CD4-positive, alpha-beta memory T cell (primary cell): Measurements from ENCODE around the gene TAF1. TPM values are rescaled to one million over a fixed set of nuclear protein-coding genes. Genes with fewer than 3 reads are reported as not detected.

Experiments
- polyA plus RNA-seq, 2 donors: library from polyadenylated mRNA; unstranded; fragments of 300-500 nt; fragmentation: Illumina TruSeq; gene quantifications; one replicate each; pipeline ENCODE4 v1.2.3, GENCODE V29; 2021
- total RNA-seq, 2 experiments: library from RNA; stranded (reverse); gene quantifications; one replicate each; pipeline ENCODE4 v1.2.3, GENCODE V29; 2021

TAF1 gene
- total and polyA plus RNA-seq, 4 experiments from 2014 or later: 2.5 to 81.8 (median 42.6) TPM

Other genes with a start within 250 kb of the TAF1 start
- 10 to 100 TPM; 84.4 to 89.9 TPM for gene MED12, start 247.8 kb upstream of the TAF1 start, total RNA-seq
- 10 to 100 TPM in 1 of 2 donors, 1 to 10 TPM in 1; 3.4 to 18.7 TPM for gene MED12, start 247.8 kb upstream of the TAF1 start, polyA plus RNA-seq
- 1 to 10 TPM; 2.2 to 2.3 TPM for gene NLGN3, start 221.5 kb upstream of the TAF1 start, total RNA-seq
- under 1 TPM; 0.21 to 0.25 TPM for gene NLGN3, start 221.5 kb upstream of the TAF1 start, polyA plus RNA-seq
- not detected for gene GJB1, start 143.1 kb upstream of the TAF1 start, total RNA-seq
- gene GJB1, start 143.1 kb upstream of the TAF1 start, polyA plus RNA-seq: not detected
- 10 to 100 TPM; 28.0 to 28.2 TPM for gene ZMYM3, start 112.2 kb upstream of the TAF1 start, total RNA-seq
- gene ZMYM3, start 112.2 kb upstream of the TAF1 start, polyA plus RNA-seq: 1 to 10 TPM; 5.8 to 6.0 TPM
- gene NONO, start 82.7 kb upstream of the TAF1 start, total RNA-seq: 100 to 1,000 TPM; 300 to 314 TPM
- 100 to 1,000 TPM; 163 to 182 TPM for gene NONO, start 82.7 kb upstream of the TAF1 start, polyA plus RNA-seq
- gene ITGB1BP2, start 64.6 kb upstream of the TAF1 start, total RNA-seq: 1 to 10 TPM; 3.5 TPM
- gene ITGB1BP2, start 64.6 kb upstream of the TAF1 start, polyA plus RNA-seq: not detected
- 100 to 1,000 TPM; 515 to 525 TPM for gene OGT, start 166.7 kb downstream of the TAF1 start, total RNA-seq
- 10 to 100 TPM; 18.3 to 39.0 TPM for gene OGT, start 166.7 kb downstream of the TAF1 start, polyA plus RNA-seq
- 10 to 100 TPM; 10.2 to 11.4 TPM for gene GCNA, start 212.1 kb downstream of the TAF1 start, total RNA-seq
- under 1 TPM in 1 of 2 donors, not detected in 1; 0.40 TPM for gene GCNA, start 212.1 kb downstream of the TAF1 start, polyA plus RNA-seq